Measurements from ENCODE around the gene NUMB.
"Not testable (repeated sequence)": the region's sequence is repeated elsewhere in the genome, so short reads cannot be mapped to it uniquely, and the experiment has no call there.

NUMB gene

DNA sequence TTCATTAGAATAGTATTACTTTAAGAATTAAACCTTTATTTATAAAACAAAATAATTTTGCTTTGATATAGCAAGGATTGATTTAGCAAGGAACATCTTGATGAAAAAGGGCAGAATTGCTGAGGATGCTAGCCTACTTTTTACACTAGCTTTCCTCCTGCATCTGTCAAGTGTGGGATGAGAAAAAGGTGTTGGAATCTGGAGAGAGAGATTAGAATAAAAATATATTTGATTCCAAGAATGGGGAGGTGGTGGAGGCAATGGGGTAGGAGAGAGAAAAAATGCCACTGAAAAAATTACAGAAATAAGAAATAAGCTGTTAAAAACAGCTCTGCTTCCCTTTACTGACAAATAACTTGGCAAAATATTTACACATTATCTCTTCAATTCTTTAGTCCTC lies 98.9 kb downstream of the NUMB start:
- DNase-seq (ENCODE audit: low read depth in 2 of 2), result no peak

DNA sequence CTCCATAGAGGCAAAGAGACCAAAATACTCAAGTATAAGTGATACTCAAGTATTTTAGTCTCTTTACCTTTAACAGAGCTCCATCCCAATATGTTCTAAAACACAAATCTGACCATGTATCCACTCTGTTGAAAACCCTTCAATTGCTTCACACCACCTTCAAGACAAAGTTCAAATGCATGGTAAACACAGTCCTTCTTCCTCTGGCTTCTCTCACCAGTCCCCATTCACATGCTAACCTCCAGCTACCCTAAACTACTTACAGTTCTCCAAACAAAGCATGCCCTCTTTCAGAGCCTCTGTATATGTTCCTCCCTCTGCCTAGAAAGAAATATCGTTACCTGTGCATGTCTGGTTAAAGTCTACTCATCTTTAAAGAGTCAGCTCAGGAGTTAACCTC lies 100.2 kb downstream of the NUMB start:
- DNase-seq (ENCODE audit: low read depth in 2 of 2), result no peak

DNA sequence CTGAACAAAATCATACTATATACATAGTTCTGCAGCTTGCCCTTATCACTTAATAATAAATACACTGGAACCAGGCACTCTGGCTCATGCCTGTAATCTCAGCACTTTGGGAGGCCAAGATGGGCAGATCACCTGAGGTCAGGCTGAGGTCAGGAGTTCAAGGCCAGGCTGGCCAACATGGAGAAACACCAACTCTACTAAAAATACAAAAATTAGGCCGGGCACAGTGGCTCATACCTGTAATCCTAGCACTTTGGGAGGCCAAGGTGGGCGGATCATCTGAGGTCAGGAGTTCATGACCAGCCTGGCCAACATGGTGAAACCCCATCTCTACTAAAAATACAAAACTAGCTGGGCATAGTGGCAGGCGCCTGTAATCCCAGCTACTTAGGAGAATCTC lies 109.3 kb downstream of the NUMB start:
- not testable (repeated sequence) for DNase-seq (ENCODE audit: low read depth in 2 of 2)

DNA sequence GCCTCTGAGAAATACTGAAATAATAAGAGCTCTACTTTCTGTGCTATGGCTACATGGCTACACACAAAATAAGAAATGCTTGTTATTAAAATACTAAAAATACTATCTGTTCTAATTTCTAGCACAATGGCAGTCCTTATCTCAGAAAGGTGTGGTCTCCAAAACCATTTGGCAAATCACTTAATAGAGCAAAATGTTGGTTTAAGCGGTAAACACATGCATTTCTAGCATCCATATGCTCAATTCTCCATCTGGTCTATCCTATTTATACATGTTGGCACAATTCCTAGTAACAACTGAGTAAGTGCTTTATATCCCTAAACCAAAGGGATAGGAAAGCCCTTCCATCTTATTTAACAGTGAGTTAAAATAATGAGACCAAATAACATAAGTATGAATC lies 114.0 kb downstream of the NUMB start:
- DNase-seq (ENCODE audit: low read depth in 2 of 2), result no peak

DNA sequence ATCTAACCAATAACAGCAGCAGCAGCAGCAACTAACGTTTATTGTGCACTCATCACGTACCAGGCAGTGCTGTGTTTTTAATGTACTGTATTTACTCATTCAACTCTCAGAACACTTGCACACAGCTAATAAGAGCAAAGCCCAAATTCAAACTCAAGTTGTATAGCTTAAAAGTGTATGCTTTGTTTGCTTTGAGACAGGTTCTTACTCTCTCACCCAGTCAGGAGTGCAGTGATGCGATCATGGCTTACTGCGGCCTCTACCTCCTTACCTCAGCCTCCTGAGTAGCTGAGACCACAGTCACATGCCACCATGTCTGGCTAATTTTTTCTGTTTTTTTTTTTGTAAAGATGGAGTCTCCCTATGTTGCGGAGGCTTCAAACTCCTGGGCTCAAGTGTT lies 115.7 kb downstream of the NUMB start:
- DNase-seq (ENCODE audit: low read depth in 2 of 2), result no peak

DNA sequence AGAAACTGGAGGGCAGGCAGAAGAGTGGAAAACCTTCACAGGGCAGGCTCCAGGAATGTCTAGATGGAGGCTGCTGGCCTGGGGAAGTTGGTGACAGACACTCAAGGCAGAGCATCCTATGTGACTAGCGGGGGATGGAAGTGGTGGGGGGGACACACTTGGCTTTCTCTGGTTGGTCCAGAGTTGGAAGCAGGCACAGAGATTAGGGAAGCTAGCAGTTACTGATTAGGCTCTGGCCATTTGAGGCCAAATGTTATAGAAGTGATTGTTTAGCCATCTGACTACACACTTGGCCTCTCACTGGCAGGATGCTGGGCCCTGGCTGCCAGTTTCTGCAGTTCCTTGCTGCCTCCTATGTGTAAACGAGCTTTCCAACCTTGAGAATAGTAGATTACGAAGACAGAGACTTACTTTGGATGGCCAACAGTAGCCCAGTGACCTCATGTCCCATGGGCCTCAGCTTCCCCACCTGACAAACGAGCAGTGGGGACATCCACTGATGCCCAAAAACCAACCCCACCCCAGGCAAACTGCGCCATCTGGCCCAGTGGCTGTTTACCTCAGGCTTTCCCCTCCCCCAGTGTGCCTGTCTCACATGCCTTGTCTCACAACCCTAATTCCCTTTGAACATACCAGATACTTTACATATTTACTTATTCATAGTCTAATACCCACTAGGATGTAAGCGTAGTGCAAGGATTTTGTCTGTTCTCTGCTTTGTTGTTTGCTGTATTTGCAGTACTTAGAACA lies 118.3 kb downstream of the NUMB start:
- no peak for DNase-seq (ENCODE audit: low read depth in 2 of 2)

DNA sequence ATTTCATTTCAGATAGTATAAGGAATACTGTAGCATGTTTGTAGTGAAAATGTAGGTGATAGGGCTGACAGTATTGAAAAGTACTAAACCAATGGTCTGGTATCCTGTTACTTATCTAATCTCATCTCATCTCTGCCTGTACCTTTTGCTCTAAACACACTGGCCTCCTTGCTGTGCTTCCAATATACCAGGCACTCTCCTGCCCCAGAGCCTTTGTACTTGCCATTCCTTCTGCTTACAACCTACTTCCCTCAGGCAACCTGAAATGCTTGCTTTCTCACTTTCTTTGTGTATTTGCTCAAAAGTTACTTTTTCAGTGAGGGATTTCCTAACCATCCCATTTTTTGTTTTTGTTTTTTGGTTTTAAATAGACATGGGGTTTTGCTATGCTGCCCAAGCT lies 119.1 kb downstream of the NUMB start:
- DNase-seq (ENCODE audit: low read depth in 2 of 2), result no peak

DNA sequence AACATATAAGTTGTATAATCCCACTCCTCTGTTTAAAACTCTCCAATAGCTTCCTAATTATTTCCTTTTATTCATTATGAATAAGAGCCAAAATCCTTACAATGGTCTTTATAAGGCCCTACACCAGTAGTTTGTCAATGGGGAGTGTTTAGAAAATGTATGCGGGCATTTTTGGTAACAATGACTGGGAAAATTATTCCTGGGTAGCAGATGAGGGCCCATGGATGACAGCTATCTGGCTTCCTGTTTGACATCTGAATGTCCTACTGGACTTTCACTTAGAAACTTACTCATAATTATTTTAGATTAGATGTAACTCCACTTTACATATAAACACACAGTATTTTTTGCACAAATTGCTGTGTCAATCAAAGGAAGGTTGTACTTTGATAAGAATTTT lies 119.8 kb downstream of the NUMB start:
- DNase-seq (ENCODE audit: low read depth in 2 of 2), result no peak

DNA sequence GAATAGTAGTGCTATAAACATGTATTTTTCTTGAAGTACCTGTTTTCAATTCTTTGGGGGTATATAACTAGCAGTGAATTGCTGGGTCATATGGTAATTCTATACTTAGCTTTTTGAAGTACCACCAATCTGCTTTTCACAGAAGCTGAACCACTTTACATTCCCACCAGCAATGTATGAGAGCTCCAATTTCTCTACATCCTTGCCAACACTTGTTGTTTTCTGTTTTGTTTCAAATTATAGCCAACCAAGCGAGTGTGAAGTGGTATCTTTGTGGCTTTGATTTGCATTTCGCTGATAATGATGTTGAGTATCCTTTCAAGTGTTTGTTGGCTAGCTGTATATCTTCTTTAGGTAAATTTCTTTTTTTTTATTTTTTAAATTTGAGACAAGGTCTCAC lies 125.3 kb downstream of the NUMB start:
- DNase-seq (ENCODE audit: low read depth in 2 of 2), result no peak

DNA sequence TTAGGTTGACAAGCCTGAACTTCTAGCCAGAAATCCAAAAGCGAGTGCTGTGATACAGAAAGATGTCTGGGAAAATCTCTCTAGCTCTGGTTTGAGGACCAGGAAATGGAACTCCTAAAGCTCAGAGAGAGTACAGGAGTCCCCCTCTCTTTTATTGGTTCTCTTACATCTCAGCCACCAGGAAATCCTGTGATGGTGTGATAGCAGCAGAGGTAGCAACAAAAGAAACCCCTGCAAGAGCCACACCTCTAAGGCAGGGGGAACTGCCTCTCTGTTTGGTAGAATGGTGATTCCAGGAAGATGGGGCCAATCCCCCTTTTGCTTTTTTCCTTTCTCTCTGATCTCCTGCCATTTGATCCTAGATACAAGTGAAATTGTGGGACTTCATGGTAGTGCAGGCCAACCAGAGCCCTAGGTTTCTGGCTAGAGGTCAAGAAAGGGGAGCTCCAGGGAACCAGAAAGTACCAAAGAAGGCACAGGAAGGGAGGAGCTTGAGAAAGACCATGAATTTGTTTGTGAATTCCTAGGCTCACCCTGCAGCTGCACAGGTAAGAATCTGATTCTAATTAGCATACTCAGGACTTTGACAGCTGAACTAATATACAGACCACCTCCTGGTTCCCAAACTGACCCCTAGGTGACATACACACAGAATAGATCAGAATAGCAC lies 132.6 kb downstream of the NUMB start:
- DNase-seq (ENCODE audit: low read depth in 2 of 2), result no peak

DNA sequence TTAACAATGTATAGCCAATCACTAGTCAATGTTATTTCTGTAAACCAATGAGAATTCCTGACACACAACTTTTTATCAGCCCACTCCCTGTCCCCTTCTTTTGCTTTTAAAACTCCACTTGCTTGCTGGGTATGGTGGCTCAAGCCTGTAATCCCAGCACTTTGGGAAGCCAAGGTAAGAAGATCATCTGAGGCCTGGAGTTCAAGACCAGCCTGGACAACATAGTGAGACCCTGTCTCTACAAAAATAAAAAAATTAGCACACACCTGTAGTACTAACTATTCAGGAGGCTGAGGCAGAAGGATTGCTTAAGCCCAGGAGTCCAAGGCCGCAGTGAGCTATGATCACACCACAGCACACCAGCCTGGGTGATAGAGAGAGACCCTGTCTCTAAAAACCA lies 133.3 kb downstream of the NUMB start:
- DNase-seq (ENCODE audit: low read depth in 2 of 2), result no peak

DNA sequence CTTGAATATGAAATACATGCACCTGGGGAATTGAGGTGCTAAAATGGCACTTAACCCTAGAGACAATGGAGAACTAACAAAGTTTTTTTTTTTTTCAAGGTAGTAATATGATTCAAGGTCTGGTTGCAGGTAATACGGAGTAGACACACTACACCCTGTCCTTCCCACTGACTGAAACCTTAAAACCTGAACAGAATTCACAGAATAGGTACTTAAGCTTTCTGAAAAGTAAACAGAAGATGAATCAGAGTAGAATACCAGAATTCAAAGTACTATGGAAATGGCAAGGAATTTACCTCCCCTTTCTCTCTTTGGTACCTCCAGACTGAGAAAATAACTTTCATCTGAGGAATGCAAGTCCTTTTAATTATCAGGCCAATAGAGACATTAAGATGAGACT lies 133.8 kb downstream of the NUMB start:
- no peak for DNase-seq (ENCODE audit: low read depth in 2 of 2)

DNA sequence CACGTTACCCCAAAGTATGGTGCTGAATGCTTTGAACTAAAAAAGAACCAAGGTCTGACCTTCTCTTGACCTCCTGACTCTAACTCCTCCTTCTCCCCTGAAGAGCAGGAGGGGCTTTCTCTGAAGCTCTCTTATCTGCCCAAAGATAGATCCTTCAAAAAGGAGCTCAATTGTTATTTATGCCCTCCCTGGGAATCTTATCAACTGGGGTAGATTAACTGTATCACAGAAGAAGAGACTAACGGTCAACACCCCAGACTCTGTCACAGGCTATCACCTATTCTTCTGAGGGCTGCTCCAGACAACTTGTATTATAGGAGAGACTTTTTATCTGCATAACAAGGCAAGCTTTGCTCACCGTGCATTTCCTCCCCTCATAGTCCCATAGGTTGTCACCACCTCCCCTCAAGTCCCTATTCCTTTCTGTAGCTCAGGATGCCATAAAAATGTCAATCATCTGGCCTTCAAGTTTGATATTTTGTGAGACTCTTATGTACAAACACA lies 134.4 kb downstream of the NUMB start:
- no peak for DNase-seq (ENCODE audit: low read depth in 2 of 2)

DNA sequence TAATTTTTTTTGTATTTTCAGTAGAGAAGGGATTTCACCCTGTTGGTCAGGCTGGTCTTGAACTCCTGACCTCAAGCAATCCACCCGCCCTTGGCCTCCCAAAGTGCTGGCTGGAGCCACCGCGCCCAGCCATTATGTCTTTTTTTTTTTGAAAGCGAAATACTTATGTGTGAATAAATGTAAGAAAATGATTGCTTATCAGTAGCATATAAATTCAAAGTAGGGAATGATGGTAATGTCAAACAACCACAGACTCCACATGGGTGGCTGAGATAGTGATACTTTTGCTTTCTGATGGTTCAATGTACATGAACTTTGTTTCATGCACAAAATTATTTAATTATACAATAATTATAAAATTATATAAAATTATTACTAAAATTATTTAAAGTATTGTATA lies 145.2 kb downstream of the NUMB start:
- no peak for DNase-seq (ENCODE audit: low read depth in 2 of 2)

DNA sequence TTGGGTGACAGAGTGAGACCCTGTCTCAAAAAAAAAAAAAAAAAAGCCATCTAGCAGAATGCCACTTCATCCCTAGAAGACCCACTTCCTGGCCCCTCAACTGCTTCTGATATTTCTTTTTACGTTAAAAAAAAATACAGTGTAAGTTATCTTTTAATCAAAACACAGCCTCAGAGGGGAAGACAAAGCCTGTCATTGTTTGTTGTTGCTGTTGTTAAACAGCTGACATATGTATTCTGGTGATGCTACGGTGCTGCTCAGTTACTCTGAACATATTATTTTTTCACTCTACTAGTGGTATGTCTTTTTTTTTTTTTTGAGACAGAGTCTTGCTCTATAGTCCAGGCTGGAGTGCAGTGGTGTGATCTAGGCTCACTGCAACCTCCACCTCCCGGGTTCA lies 145.7 kb downstream of the NUMB start:
- DNase-seq (ENCODE audit: low read depth in 2 of 2), result no peak

DNA sequence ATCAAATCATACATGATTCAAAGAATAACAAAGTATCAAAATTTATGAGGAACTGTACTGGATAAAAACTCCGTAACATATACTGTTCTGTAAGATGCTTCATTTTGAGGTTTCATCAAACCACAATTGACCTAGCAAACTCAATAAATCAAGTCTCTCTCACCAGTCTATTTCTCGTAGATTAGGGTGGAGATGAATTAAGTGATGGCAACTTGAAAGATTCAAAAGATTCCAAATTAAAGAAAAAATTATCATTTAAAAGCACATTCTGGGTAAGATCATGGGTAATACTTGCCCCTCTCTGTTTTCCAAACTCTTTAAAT lies 146.7 kb downstream of the NUMB start:
- no peak for DNase-seq (ENCODE audit: low read depth in 2 of 2)

DNA sequence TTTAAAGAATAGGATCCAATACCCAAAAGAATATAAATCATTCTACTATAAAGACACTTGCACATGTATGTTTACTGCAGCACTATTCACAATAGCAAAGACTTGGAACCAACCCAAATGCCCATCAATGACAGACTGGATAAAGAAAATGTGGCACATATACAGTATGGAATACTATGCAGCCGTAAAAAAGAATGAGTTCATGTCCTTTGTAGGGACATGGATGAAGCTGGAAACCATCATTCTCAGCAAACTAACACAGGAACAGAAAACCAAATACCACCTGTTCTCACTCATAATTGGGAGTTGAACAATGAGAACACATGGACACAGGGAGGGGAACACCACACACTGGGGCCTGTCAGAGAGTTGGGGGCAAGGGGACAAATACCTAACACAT lies 149.1 kb downstream of the NUMB start:
- DNase-seq (ENCODE audit: low read depth in 2 of 2), result not testable (repeated sequence)

DNA sequence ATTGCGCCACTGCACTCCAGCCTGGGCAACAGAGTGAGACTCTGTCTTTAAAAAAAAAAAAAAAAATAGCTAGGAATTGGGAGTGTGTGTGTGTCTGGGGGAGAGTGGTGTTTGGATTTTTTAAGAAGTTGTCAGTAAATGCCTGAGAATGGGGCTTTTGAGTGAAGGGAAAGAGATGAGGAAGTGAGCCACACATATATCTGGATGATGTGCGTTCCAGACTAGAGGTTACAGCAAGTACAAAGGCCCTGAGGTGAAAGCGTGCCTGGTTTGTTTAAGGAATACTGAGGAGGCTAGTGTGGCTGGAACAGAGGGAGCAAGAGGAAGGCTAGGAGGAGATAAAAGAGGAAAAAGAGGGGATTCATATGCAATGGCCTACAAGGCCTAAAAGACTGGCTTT lies 151.1 kb downstream of the NUMB start:
- no peak for DNase-seq (ENCODE audit: low read depth in 2 of 2)

DNA sequence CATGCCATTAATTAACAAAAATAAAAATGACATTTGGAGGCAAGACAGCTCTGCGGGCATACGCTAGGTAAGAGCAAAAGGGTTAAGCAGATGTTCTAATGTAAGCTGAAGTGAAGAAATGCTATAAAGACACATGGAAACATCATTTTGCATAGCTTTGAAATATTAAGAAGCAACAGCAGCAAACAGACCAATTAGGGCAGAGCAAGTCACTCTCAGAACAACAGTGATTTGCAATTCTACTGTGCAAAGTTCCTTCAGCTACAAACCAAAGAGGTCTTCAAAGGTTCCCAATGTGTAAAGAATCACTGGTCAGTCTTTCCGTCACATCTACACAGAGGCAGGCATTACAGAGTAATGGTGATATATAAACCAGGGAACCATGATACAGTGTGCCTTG lies 152.8 kb downstream of the NUMB start:
- no peak for DNase-seq (ENCODE audit: low read depth in 2 of 2)

DNA sequence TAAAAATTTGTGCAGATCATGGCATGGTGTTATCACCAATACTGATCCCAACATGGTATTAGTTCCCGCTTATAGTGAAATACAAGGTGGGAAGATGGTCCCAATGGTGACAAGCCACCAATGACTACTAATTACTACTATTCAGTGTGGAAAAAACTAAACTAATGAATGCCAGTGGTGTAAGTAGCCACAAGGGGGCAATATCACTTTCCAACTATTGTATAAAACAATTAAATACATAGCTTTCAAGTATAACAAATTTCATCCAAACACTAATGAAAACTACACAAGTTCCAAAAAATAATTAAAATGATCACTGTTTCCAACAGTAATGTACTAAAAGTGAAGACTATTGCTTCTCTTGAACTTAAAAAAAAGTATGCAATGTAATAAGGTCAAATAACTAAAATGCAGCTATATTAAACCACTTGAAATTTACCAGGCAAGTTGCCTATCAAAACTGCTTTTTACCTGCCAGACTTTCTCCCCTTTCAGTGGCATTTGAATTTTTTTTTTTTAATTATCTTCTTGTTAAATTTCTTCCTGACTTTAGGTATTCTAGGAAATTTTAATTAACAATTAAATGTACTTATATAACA lies 163.0 kb downstream of the NUMB start:
- no peak for DNase-seq (ENCODE audit: low read depth in 2 of 2)

DNA sequence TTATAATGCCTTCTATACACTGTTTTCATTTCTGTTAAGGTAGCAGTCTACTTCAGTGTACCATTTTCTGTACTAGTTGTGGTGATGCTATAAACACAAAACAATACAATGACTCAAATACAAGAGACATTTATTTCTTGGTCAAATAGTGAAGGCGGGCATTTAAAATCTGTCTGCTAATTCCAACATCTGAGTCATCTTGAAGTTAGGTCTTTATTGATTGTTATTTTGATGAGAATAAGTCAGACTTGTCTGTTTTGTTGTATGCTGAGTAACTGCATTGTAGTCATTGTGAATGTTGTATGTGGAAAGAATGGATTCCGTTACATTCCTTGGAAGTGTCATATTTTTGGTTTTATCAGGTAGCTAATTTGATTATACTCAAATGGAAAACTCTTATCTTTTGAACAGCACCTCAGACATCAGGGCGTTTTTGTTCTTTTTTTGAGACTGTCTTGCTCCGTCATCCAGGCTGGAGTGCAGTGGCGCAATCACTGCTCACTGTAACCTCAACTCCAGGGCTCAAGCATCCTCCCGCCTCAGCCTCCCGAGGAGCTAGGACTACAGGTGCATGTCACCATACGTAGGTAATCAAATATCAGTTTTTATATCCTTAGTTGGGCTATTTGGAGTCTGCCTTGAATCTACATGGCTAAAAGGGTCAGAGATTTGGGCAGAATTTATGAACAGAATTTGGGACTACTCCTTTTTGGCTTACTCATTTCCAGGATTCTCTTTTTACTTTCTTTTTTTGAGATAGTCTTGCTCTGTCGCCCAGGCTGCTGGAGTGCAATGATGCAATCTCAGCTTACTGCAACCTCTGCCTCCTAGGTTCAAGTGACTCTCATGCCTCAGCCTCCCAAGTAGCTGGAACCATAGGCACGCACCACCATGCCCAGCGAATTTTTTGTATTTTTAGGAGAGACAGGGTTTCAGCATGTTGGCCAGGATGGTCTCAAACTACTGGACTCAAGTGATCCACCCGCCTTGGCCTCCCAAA lies 164.3 kb downstream of the NUMB start:
- no peak for DNase-seq (ENCODE audit: low read depth in 2 of 2)

DNA sequence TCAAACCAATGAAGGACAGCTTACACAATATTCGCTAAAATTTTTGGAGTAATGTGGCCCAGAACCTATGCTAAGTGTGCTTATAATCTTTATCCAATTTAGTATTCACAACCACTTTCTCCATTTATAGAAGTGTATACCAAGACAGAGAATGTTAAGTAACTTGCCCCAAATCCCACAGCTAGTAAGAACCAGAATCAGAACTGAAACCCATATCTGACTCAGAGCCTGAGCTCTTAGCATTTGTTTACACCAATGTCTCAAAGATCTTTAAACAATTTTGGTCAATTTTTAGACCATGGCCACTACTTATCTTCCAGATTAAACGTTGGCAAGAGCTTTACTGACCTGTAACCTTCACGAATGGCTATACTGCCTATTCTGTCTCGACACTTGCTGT lies 168.1 kb downstream of the NUMB start:
- DNase-seq (ENCODE audit: low read depth in 2 of 2), result no peak
